Common myeloid progenitor, CD34-positive (primary cell): Measurements from ENCODE around the gene SANBR. TPM values are rescaled to one million over a fixed set of nuclear protein-coding genes. Genes with fewer than 3 reads are reported as not detected.

Source experiments
- CTCF ChIA-PET: fragments of 350-600 bp; sonication (Branson Sonifier 250); formaldehyde crosslinking; loops from one replicate; lab custom pipeline; 2021; ENCODE audit warnings: antibody characterized with exemption; lab: Charles Lee
- POLR2A ChIA-PET: fragments of 350-600 bp; sonication (Branson Sonifier 250); formaldehyde crosslinking; loops from one replicate; lab custom pipeline; 2021; ENCODE audit warnings: antibody characterized with exemption; lab: Charles Lee
- DNase-seq, 3 donors: peaks; one replicate each; pipeline versions ENCODE4 v3.0.0 to v3.0.0-alpha.2; 2013
- H3K27ac ChIP-seq, 2 experiments: 1 replicate in 1 of 2; 2 replicates in 1 of 2; pipeline ENCODE4 v1.7.0; 2013; ENCODE audit warnings: inconsistent platforms in 2 of 2, low read length in 2 of 2, mild to moderate bottlenecking in 2 of 2, low read depth in 1 of 2, moderate library complexity in 1 of 2; ENCODE audit not compliant: severe bottlenecking in 2 of 2, insufficient read depth in 1 of 2, poor library complexity in 1 of 2
- H3K27me3 ChIP-seq, 5 experiments: replicated peaks in 2 of 5; 1 replicate in 3 of 5; 2 replicates in 2 of 5; pipeline versions ENCODE4 v1.6.1 to v1.7.0; 2013; ENCODE audit warnings: low read length in 4 of 5, mild to moderate bottlenecking in 2 of 5, moderate library complexity in 2 of 5, inconsistent platforms in 1 of 5; ENCODE audit not compliant: insufficient read depth in 5 of 5, control insufficient read depth in 4 of 5
- H3K36me3 ChIP-seq, 4 experiments: 1 replicate in 2 of 4; 2 replicates in 2 of 4; pipeline versions ENCODE4 v1.6.1 to v1.7.0; 2013; ENCODE audit warnings: low read length in 3 of 4, control low read depth in 1 of 4, mild to moderate bottlenecking in 1 of 4; ENCODE audit not compliant: control insufficient read depth in 4 of 4, insufficient read depth in 4 of 4
- H3K4me1 ChIP-seq, 4 experiments: 1 replicate in 3 of 4; 2 replicates in 1 of 4; pipeline versions ENCODE4 v1.6.1 to v1.7.1; 2013; ENCODE audit warnings: low read length in 3 of 4, mild to moderate bottlenecking in 3 of 4, control low read depth in 1 of 4, inconsistent platforms in 1 of 4, moderate library complexity in 1 of 4; ENCODE audit not compliant: control insufficient read depth in 4 of 4, insufficient read depth in 4 of 4; ENCODE audit errors: control extremely low read depth in 1 of 4
- H3K4me3 ChIP-seq, 7 experiments: 1 replicate in 4 of 7; 2 replicates in 3 of 7; pipeline versions ENCODE4 v1.5.1 to v1.7.0; 2013; ENCODE audit warnings: mild to moderate bottlenecking in 7 of 7, low read length in 6 of 7, moderate library complexity in 6 of 7, inconsistent platforms in 2 of 7, low read depth in 2 of 7, control low read depth in 1 of 7; ENCODE audit not compliant: insufficient read depth in 4 of 7, control insufficient read depth in 1 of 7; ENCODE audit errors: extremely low read depth in 1 of 7
- H3K9me3 ChIP-seq, 5 experiments: 1 replicate in 4 of 5; 2 replicates in 1 of 5; pipeline versions ENCODE4 v1.6.1 to v1.7.1; 2013; ENCODE audit warnings: low read length in 4 of 5, mild to moderate bottlenecking in 2 of 5, inconsistent platforms in 1 of 5, low read depth in 1 of 5, moderate library complexity in 1 of 5; ENCODE audit not compliant: control insufficient read depth in 4 of 5, insufficient read depth in 2 of 5; ENCODE audit errors: control extremely low read depth in 1 of 5
- WGBS: methylation state at CpG from one replicate; pipeline ENCODE4 v1.1.5; 2013; ENCODE audit not compliant: insufficient coverage; 5-methylcytosine and 5-hydroxymethylcytosine counted together
- polyA plus RNA-seq: library from polyadenylated mRNA; unstranded; fragments of 120-200 nt; gene quantifications from one replicate; pipeline ENCODE4 v1.2.1, GENCODE V29; 2013

Gene SANBR
- 15.8 TPM for polyA plus RNA-seq

GRCh38 chr2:61065714-61066709, at the start of gene SANBR:
TSS of gene SANBR (plus strand) at chr2:61065871. CDS start at chr2:61070351, 4,480 bp downstream.
- peaks cover 5 to 14% (median 12%) of the 10 kb centered on the region in 4 experiments for H3K4me1 ChIP-seq
- peaks cover 0 to 10% (median 3%) of the 10 kb centered on the region in 4 experiments for H3K36me3 ChIP-seq
- DNase-seq, result peak; percentile 84 to 94 (median 91)
- H3K9me3 ChIP-seq, result no peaks in the 10 kb centered on the region
- CTCF ChIA-PET, result interaction anchor here (0.6 to 1.3 kb wide), 4 partner anchors 18 to 441 kb away, joined by 3 to 4 read pairs (median 3); no protein-coding TSS in a partner anchor
- no peaks in the 10 kb centered on the region for H3K27me3 ChIP-seq
- H3K4me3 ChIP-seq, result peak within 1 kb of the TSS; percentile 76 to 93 (median 87)
- POLR2A ChIA-PET, result interaction anchor here (1.4 kb wide), 1 partner anchor 48 kb away, joined by 5 read pairs; the partner anchor contains the start of genes PEX13 and PUS10
- WGBS, result under 1% methylated on average over 105 of the region's 112 CpGs
- peak within 1 kb of the TSS in 1 of 2 experiments; percentile 49 for H3K27ac ChIP-seq

- Histone ChIP-seq H3K4me3 (peak overlapping the region in 6 of 7 experiments; percentile 83 to 99 (median 97)), H3K36me3 (peaks cover 0 to 8% (median 1%) of the 10 kb centered on the region in 4 experiments), H3K27me3 (no peaks in the 10 kb centered on the region), H3K27ac (peak overlapping the region in 1 of 2 experiments; percentile 94), H3K9me3 (no peaks in the 10 kb centered on the region), H3K4me1 (peaks cover 10 to 36% (median 23%) of the 10 kb centered on the region in 4 experiments)
- CTCF ChIA-PET, result interaction anchor here (1.4 kb wide), 1 partner anchor 10 kb away, joined by 3 read pairs; no protein-coding TSS in a partner anchor
- no peak for DNase-seq
- no CpG with 5 or more reads among the region's 2 CpGs for WGBS
- POLR2A ChIA-PET, result interaction anchor here (0.7 kb wide), 1 partner anchor 25 kb away, joined by 3 read pairs; no protein-coding TSS in a partner anchor
Observed at GRCh38 chr2:61015976-61016375, 49.7 kb upstream of the SANBR start.

DNA sequence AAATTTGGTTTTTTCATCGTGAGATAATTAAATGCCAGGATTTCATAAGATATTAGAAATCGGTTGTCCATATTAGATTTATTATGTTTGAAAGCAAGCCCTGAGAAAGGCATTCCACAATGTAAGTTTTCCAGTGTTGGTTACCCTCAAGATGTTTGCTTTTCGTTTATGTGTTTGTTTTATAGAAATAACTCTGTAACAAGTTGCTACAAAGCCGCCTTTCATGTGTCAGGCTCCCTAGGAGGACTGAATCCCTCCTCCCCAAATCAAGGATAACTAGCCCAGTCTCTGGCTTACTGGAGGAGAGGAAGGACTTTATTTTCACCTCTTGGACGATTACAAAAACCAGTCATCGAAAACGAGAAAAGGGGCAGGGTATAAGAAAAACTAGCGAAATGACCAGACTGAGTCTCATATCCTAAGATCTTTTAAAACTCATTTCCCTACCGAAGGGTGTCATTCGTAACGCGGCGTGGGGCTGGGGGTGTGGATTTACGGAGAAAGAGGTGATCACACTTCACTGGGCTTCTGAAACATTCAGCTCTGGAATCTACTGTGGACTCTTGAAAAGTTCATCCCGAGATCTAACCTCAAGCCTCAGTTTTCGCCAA, 49.2 kb upstream of the SANBR start:
- H3K36me3 ChIP-seq, result peaks cover 0 to 14% (median 4%) of the 10 kb centered on the region in 4 experiments
- peak overlapping the region; percentile 83 to 99 (median 95) for H3K4me3 ChIP-seq
- H3K27me3 ChIP-seq, result no peaks in the 10 kb centered on the region
- peak in 2 of 3 donors; percentile 29 to 50 for DNase-seq
- H3K9me3 ChIP-seq, result peaks cover 0 to 5% (median 0%) of the 10 kb centered on the region in 5 experiments
- 3% methylated on average over 6 of the region's 16 CpGs for WGBS
- ChIA-PET POLR2A (interaction anchor here (0.6 to 0.7 kb wide), 2 partner anchors 24 to 463 kb away, joined by 3 to 4 read pairs; partner anchors contain the start of gene BCL11A), CTCF (interaction anchor here (1.3 to 1.4 kb wide), 2 partner anchors 11 to 259 kb away, joined by 3 read pairs; no protein-coding TSS in a partner anchor)
- H3K27ac ChIP-seq, result peak overlapping the region; percentile 89 to 94
- peaks cover 10 to 36% (median 23%) of the 10 kb centered on the region in 4 experiments for H3K4me1 ChIP-seq

DNA sequence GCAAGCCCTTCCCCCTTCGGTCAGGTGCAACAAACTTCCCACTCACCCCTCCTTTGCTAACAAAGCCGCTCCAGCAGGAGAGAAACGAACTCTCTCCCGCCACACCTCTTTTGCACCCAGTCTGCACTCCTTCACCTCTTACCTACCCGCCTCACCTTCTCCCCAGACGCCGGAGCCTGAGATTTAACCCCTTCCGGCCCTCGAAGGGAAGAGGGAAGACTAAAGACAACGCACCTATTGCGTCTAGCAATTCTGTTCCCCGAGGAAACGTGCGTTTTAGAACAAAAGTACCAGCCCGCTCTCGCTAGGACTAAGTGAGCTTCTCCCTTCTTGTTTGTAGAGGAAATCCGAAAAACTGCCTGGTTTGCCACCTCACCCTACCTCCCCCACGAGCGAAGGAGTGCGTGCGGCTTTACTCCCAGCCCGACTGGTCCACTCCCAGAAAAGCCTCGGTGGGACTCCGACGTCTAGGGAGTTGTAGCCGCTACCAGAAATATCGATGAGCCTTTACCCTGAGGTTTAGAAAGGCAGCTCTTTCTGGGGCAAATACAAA, 48.6 kb upstream of the SANBR start:
- H3K4me3 ChIP-seq, result peak overlapping the region; percentile 83 to 99 (median 95)
- peak; percentile 80 to 89 (median 84) for DNase-seq
- POLR2A ChIA-PET, result interaction anchor here (0.6 to 1.2 kb wide), 4 partner anchors 49 to 464 kb away, joined by 3 to 5 read pairs (median 4); partner anchors contain the start of genes BCL11A and SANBR
- peak overlapping the region; percentile 89 to 94 for H3K27ac ChIP-seq
- H3K9me3 ChIP-seq, result peaks cover 0 to 7% (median under 1%) of the 10 kb centered on the region in 5 experiments
- H3K36me3 ChIP-seq, result peaks cover 0 to 14% (median 7%) of the 10 kb centered on the region in 4 experiments
- CTCF ChIA-PET, result interaction anchor here (1.0 to 1.3 kb wide), 2 partner anchors 18 to 260 kb away, joined by 3 read pairs; no protein-coding TSS in a partner anchor
- H3K27me3 ChIP-seq, result no peaks in the 10 kb centered on the region
- H3K4me1 ChIP-seq, result peaks cover 10 to 32% (median 23%) of the 10 kb centered on the region in 4 experiments
- WGBS, result under 1% methylated on average over 27 of the region's 27 CpGs

- DNase-seq, result peak; percentile 72 to 84 (median 72)
- Histone ChIP-seq H3K4me3 (peak within 1 kb of the TSS; percentile 83 to 99 (median 95)), H3K9me3 (peaks cover 0 to 13% (median 5%) of the 10 kb centered on the region in 5 experiments), H3K27me3 (no peaks in the 10 kb centered on the region), H3K4me1 (peaks cover 10 to 27% (median 23%) of the 10 kb centered on the region in 4 experiments), H3K27ac (peak within 1 kb of the TSS; percentile 89 to 94), H3K36me3 (peaks cover 0 to 20% (median 11%) of the 10 kb centered on the region in 4 experiments)
- ChIA-PET POLR2A (interaction anchor here (0.6 to 1.2 kb wide), 4 partner anchors 48 to 297 kb away, joined by 3 to 5 read pairs (median 3); partner anchors contain the start of gene SANBR), CTCF (interaction anchor here (1.0 to 1.3 kb wide), 2 partner anchors 19 to 261 kb away, joined by 3 read pairs; no protein-coding TSS in a partner anchor)
- WGBS, result 2% methylated on average over 18 of the region's 39 CpGs
Observed at GRCh38 chr2:61017556-61018317, 47.9 kb upstream of the SANBR start, which contains the start of the genes PEX13 and PUS10. TSS of gene PEX13 (plus strand) at chr2:61017720. CDS start at chr2:61017760, 40 bp downstream. TSS of gene PUS10 (minus strand) at chr2:61018255. CDS start at chr2:61011890, 6,365 bp downstream.
